IPS-15b (cell line): Measurements from ENCODE around the gene GOLGA5.
"Not testable (repeated sequence)": the region's sequence is repeated elsewhere in the genome, so short reads cannot be mapped to it uniquely, and the experiment has no call there.

Source experiments
- H3K27me3 ChIP-seq: one replicate; pipeline ENCODE4 v1.6.1; 2013; ENCODE audit warnings: low read length; ENCODE audit not compliant: control insufficient read depth, insufficient read depth
- H3K36me3 ChIP-seq: one replicate; pipeline ENCODE4 v1.6.1; 2013; ENCODE audit warnings: low read length; ENCODE audit not compliant: control insufficient read depth, insufficient read depth
- H3K4me1 ChIP-seq: one replicate; pipeline ENCODE4 v1.6.1; 2013; ENCODE audit warnings: mild to moderate bottlenecking, low read length; ENCODE audit not compliant: control insufficient read depth, insufficient read depth
- H3K4me3 ChIP-seq: one replicate; pipeline ENCODE4 v1.5.1; 2013; ENCODE audit warnings: low read depth, low read length
- H3K9ac ChIP-seq: one replicate; pipeline ENCODE4 v1.6.1; 2013; ENCODE audit warnings: low read depth, mild to moderate bottlenecking, low read length
- H3K9me3 ChIP-seq: one replicate; pipeline ENCODE4 v1.6.1; 2013; ENCODE audit warnings: mild to moderate bottlenecking, low read length; ENCODE audit not compliant: control insufficient read depth, insufficient read depth

The GOLGA5 gene

GRCh38 chr14:92800012-92800411 is 5.9 kb downstream of the GOLGA5 start:
- Histone ChIP-seq H3K9ac (no peak overlapping the region), H3K36me3 (peaks cover 4% of the 10 kb centered on the region), H3K27me3 (no peaks in the 10 kb centered on the region), H3K9me3 (no peaks in the 10 kb centered on the region), H3K4me1 (no peaks in the 10 kb centered on the region), H3K4me3 (no peak overlapping the region)

GRCh38 chr14:92800525-92800924 is 6.4 kb downstream of the GOLGA5 start:
- no peak overlapping the region for H3K9ac ChIP-seq
- no peaks in the 10 kb centered on the region for H3K27me3 ChIP-seq
- no peak overlapping the region for H3K4me3 ChIP-seq
- no peaks in the 10 kb centered on the region for H3K9me3 ChIP-seq
- H3K36me3 ChIP-seq, result peaks cover 4% of the 10 kb centered on the region
- H3K4me1 ChIP-seq, result no peaks in the 10 kb centered on the region

GRCh38 chr14:92801917-92802316 is 7.8 kb downstream of the GOLGA5 start:
- H3K9ac ChIP-seq, result no peak overlapping the region
- no peaks in the 10 kb centered on the region for H3K9me3 ChIP-seq
- no peaks in the 10 kb centered on the region for H3K27me3 ChIP-seq
- H3K36me3 ChIP-seq, result peaks cover 4% of the 10 kb centered on the region
- H3K4me3 ChIP-seq, result no peak overlapping the region
- H3K4me1 ChIP-seq, result no peaks in the 10 kb centered on the region

GRCh38 chr14:92802678-92803077 is 8.6 kb downstream of the GOLGA5 start:
- H3K36me3 ChIP-seq, result peaks cover 6% of the 10 kb centered on the region
- H3K27me3 ChIP-seq, result no peaks in the 10 kb centered on the region
- H3K4me3 ChIP-seq, result no peak overlapping the region
- H3K9me3 ChIP-seq, result no peaks in the 10 kb centered on the region
- H3K9ac ChIP-seq, result no peak overlapping the region
- H3K4me1 ChIP-seq, result no peaks in the 10 kb centered on the region

GRCh38 chr14:92813201-92813600 is 19.1 kb downstream of the GOLGA5 start:
- no peaks in the 10 kb centered on the region for H3K9me3 ChIP-seq
- H3K36me3 ChIP-seq, result peaks cover 21% of the 10 kb centered on the region
- H3K4me3 ChIP-seq, result no peak overlapping the region
- no peaks in the 10 kb centered on the region for H3K4me1 ChIP-seq
- H3K27me3 ChIP-seq, result no peaks in the 10 kb centered on the region
- H3K9ac ChIP-seq, result no peak overlapping the region

- Histone ChIP-seq H3K4me1 (no peaks in the 10 kb centered on the region), H3K36me3 (peaks cover 16% of the 10 kb centered on the region), H3K9me3 (no peaks in the 10 kb centered on the region), H3K27me3 (no peaks in the 10 kb centered on the region), H3K4me3 (no peak overlapping the region), H3K9ac (no peak overlapping the region)
Observed at GRCh38 chr14:92819011-92819597, 25.0 kb downstream of the GOLGA5 start.

- H3K9ac ChIP-seq, H3K4me1 ChIP-seq, H3K4me3 ChIP-seq, H3K9me3 ChIP-seq, H3K27me3 ChIP-seq: not testable (repeated sequence)
- peaks cover 15% of the 10 kb centered on the region for H3K36me3 ChIP-seq
Observed at GRCh38 chr14:92819680-92820535, 25.8 kb downstream of the GOLGA5 start.

GRCh38 chr14:92820536-92820840 is 26.4 kb downstream of the GOLGA5 start:
- H3K9me3 ChIP-seq, H3K27me3 ChIP-seq, H3K4me3 ChIP-seq, H3K9ac ChIP-seq, H3K4me1 ChIP-seq: not testable (repeated sequence)
- H3K36me3 ChIP-seq, result peaks cover 15% of the 10 kb centered on the region

GRCh38 chr14:92830902-92831301 is 36.8 kb downstream of the GOLGA5 start:
- peaks cover 6% of the 10 kb centered on the region for H3K36me3 ChIP-seq
- H3K4me1 ChIP-seq, result no peaks in the 10 kb centered on the region
- H3K4me3 ChIP-seq, result no peak overlapping the region
- no peaks in the 10 kb centered on the region for H3K9me3 ChIP-seq
- H3K9ac ChIP-seq, result no peak overlapping the region
- H3K27me3 ChIP-seq, result no peaks in the 10 kb centered on the region

- H3K4me3 ChIP-seq, result no peak overlapping the region
- no peak overlapping the region for H3K9ac ChIP-seq
- H3K36me3 ChIP-seq, result peaks cover 8% of the 10 kb centered on the region
- H3K9me3 ChIP-seq, result no peaks in the 10 kb centered on the region
- H3K27me3 ChIP-seq, result no peaks in the 10 kb centered on the region
- H3K4me1 ChIP-seq, result no peaks in the 10 kb centered on the region
Observed at GRCh38 chr14:92832137-92832700, 38.1 kb downstream of the GOLGA5 start.

- Histone ChIP-seq H3K9ac (no peak overlapping the region), H3K27me3 (no peaks in the 10 kb centered on the region), H3K9me3 (no peaks in the 10 kb centered on the region), H3K36me3 (peaks cover 2% of the 10 kb centered on the region), H3K4me3 (no peak overlapping the region), H3K4me1 (no peaks in the 10 kb centered on the region)
Observed at GRCh38 chr14:92841930-92842329, 47.8 kb downstream of the GOLGA5 start.

GRCh38 chr14:92844204-92844603 is 50.1 kb downstream of the GOLGA5 start:
- Histone ChIP-seq H3K9me3 (no peaks in the 10 kb centered on the region), H3K4me1 (no peaks in the 10 kb centered on the region), H3K36me3 (no peaks in the 10 kb centered on the region), H3K4me3 (no peak overlapping the region), H3K9ac (no peak overlapping the region), H3K27me3 (no peaks in the 10 kb centered on the region)
